Colonic mucosa (tissue), 4 donors: ENCODE measurements around the gene GJA1. TPM values are rescaled to one million over a fixed set of nuclear protein-coding genes. Genes with fewer than 3 reads are reported as not detected.
"Not testable (repeated sequence)": the region's sequence is repeated elsewhere in the genome, so short reads cannot be mapped to it uniquely, and the experiment has no call there.

ENCODE experiments used
- DNase-seq: peaks from one replicate; pipeline ENCODE4 v3.0.0-alpha.2; 2020
- H3K27ac ChIP-seq: fragments of 200-600 bp; one replicate; pipeline ENCODE4 v1.8.0; 2021
- H3K27me3 ChIP-seq: fragments of 200-600 bp; one replicate; pipeline ENCODE4 v1.8.0; 2021
- H3K36me3 ChIP-seq: fragments of 200-600 bp; one replicate; pipeline ENCODE4 v1.8.0; 2021
- H3K4me1 ChIP-seq: fragments of 200-600 bp; one replicate; pipeline ENCODE4 v1.8.0; 2021; ENCODE audit warnings: mild to moderate bottlenecking
- H3K4me3 ChIP-seq: fragments of 200-600 bp; one replicate; pipeline ENCODE4 v1.8.0; 2021
- H3K9ac ChIP-seq, 2 donors: one replicate each; pipeline ENCODE4 v1.7.0; 2013; ENCODE audit warnings: control low read depth in 2 of 2, low read depth in 2 of 2, low read length in 2 of 2
- H3K9me3 ChIP-seq: fragments of 200-600 bp; one replicate; pipeline ENCODE4 v1.8.0; 2021
- CTCF ChIP-seq: fragments of 200-600 bp; IDR thresholded peaks from one replicate; pipeline ENCODE4 v1.8.0; 2022; ENCODE audit warnings: antibody characterized with exemption, mild to moderate bottlenecking
- intact Hi-C: fragments of 100-400 bp; cut with DNase I; formaldehyde crosslinking; loops from one replicate; pipeline ENCODE4 v1.14.1; 2022
- total RNA-seq, 2 donors: library from RNA; stranded (reverse); fragmentation: NEBNext Ultra II Directional in 1 of 2; extraction: Animal tissue kit (Norgen Biotek cat#: 25700) in 1 of 2; gene quantifications; one replicate each; pipeline ENCODE4 v1.2.1, GENCODE V29; 2021
- donor health status: healthy.
- donor health status: DM: no; HTN: no; CAD: no.
- donor health status: DM: no; HTN: no; CAD: no.

GJA1 gene
- total RNA-seq, 2 donors from 2014 or later = 8.2 to 13.7 TPM

- H3K27ac ChIP-seq = no peak overlapping the region
- intact Hi-C loops = no loop called here
- no peaks in the 10 kb centered on the region for H3K27me3 ChIP-seq
- no peak for TF ChIP-seq CTCF
- H3K9ac ChIP-seq = no peak overlapping the region
- no peak overlapping the region for H3K4me3 ChIP-seq
- no peaks in the 10 kb centered on the region for H3K9me3 ChIP-seq
- no peaks in the 10 kb centered on the region for H3K36me3 ChIP-seq
- H3K4me1 ChIP-seq = no peaks in the 10 kb centered on the region
- DNase-seq = no peak
These were observed 8.6 kb downstream of the GJA1 start for GRCh38 chr6:121443971-121444541.

GRCh38 chr6:121446705-121447104 is 11.3 kb downstream of the GJA1 start:
- H3K4me1 ChIP-seq, H3K4me3 ChIP-seq, H3K27ac ChIP-seq, H3K9me3 ChIP-seq, DNase-seq, H3K27me3 ChIP-seq, intact Hi-C loops, H3K36me3 ChIP-seq, H3K9ac ChIP-seq: not testable (repeated sequence)

- H3K36me3 ChIP-seq, DNase-seq, H3K4me3 ChIP-seq, H3K9me3 ChIP-seq, H3K9ac ChIP-seq, H3K27me3 ChIP-seq, H3K27ac ChIP-seq, intact Hi-C loops, H3K4me1 ChIP-seq: not testable (repeated sequence)
These were observed 12.3 kb downstream of the GJA1 start for GRCh38 chr6:121447746-121448145.

GRCh38 chr6:121448528-121448927 is 13.1 kb downstream of the GJA1 start:
- H3K27me3 ChIP-seq, DNase-seq, H3K27ac ChIP-seq, H3K4me3 ChIP-seq, H3K9ac ChIP-seq, H3K9me3 ChIP-seq, H3K36me3 ChIP-seq, H3K4me1 ChIP-seq, intact Hi-C loops: not testable (repeated sequence)

GRCh38 chr6:121449331-121449730 is 13.9 kb downstream of the GJA1 start:
- Histone ChIP-seq H3K9me3 (no peaks in the 10 kb centered on the region), H3K4me3 (no peak overlapping the region), H3K27ac (no peak overlapping the region), H3K27me3 (no peaks in the 10 kb centered on the region), H3K4me1 (no peaks in the 10 kb centered on the region), H3K9ac (no peak overlapping the region), H3K36me3 (no peaks in the 10 kb centered on the region)
- intact Hi-C loops = no loop called here
- no peak for TF ChIP-seq CTCF
- DNase-seq = no peak

- Histone ChIP-seq H3K9me3 (no peaks in the 10 kb centered on the region), H3K4me3 (no peak overlapping the region), H3K4me1 (no peaks in the 10 kb centered on the region), H3K9ac (no peak overlapping the region), H3K36me3 (no peaks in the 10 kb centered on the region), H3K27ac (no peak overlapping the region), H3K27me3 (no peaks in the 10 kb centered on the region)
- no peak for TF ChIP-seq CTCF
- no peak for DNase-seq
- intact Hi-C loops = no loop called here
These were observed 14.8 kb downstream of the GJA1 start for GRCh38 chr6:121450242-121450641.

GRCh38 chr6:121451250-121451649 is 15.8 kb downstream of the GJA1 start:
- no peak for TF ChIP-seq CTCF
- Histone ChIP-seq H3K27ac (no peak overlapping the region), H3K36me3 (no peaks in the 10 kb centered on the region), H3K9me3 (no peaks in the 10 kb centered on the region), H3K9ac (no peak overlapping the region), H3K4me3 (no peak overlapping the region), H3K27me3 (no peaks in the 10 kb centered on the region), H3K4me1 (no peaks in the 10 kb centered on the region)
- intact Hi-C loops = no loop called here
- no peak for DNase-seq
